ENCODE results near the gene IL1R2.
"Not testable (repeated sequence)": the region's sequence is repeated elsewhere in the genome, so short reads cannot be mapped to it uniquely, and the experiment has no call there.

The IL1R2 gene

DNA sequence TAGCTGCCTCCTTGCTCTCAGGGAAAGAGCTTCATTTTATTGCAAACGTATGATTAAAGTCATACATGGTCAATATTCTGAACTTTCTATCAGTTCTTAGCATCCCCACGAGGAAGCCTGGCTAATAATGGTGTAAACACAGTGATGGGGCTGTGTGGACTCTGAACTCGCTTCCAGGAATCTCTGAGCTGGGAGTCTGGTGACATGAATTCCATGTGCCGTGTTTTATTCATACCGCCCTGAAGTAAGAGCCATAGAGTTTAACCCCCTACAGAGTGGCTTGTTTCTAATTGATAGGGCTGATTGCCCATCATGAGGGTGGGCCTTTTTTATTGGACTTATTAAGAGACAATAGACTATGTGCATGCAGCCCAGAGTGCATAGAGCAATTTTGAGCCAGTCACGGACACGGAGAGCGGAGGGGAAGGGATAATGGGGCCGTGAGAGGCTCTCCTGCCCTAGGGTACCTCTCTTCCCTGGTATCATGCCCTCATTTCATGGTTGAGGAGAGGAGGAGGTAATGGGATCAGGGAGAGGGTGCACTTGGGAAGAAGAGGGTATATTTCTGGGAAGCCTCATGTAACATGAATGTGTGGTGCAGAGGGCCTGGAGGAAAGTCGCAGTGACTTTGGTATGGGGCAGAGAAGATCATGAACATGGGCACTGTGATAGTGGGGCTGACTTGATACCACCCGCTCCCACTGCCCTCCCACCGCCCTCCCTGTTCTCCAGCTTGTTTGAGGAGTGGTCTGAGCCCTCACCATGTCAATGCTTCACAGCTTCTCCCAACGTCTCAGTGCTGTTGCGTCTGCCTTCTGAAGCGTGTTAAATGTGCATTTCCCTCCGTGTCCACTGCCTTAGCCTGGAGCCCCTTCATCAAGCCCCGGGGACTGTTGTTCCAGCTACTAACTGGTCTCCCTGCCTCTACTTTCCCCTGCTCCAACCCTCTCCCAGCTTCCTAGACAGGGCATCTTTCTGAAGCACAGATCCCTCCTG, 73.2 kb downstream of the IL1R2 start:
- TF ChIP-seq POLR2A (IDR thresholded peaks at IDR 0.05; ENCODE audit: low read depth, low read length), result no peak
- FAIRE-seq (no peak), DNase-seq (ENCODE audit: insufficient read length, low spot score) (no peak)

DNA sequence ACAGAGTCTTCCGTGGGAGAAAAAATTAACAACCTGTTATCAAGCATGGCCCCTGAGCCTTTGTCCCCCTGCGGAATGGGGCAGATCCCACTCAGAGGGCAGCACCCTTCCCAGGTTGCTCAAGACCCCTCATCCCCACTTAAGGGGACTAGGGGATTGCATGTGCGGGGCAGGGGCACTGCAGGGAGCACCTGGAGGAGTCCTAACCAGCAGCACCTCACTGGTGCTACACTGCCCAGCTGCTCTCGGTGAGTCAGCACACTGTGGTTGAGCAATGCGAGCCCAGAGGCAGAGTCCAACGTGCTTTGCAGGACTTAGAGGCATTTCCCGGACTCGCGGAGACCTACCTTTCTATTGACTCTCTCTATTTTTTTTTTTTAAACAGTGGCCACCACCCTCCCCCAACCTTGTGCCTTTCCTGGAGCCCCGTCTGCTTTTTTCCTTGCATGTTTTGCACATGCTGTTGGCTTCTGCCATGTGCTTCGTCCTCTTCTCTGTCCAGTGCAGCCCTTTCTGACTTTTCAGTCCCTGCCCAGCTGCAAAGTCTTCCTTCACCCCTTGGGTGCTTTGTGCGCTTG, 74.0 kb downstream of the IL1R2 start:
- DNase-seq (ENCODE audit: insufficient read length, low spot score) (no peak), FAIRE-seq (no peak)
- TF ChIP-seq POLR2A (IDR thresholded peaks at IDR 0.05; ENCODE audit: low read depth, low read length), result no peak

DNA sequence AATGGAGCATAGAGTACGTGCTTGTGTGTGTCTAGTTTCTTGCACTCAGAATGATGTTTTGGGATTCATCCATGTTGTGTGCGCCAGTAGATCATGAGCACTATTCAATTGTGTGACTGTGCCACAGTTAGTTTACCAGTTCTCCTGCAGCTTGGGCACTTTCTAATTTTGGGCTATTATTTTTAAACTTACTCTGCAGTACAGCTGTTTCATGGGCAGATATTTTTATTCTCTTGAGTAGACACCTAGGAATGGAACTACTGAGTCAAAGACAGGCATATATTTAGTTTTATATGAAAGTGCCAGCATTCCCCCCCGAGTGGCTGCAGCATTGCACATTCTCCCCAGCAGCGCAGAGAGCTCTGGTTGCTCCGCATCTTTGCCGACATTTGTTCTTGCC, 74.8 kb downstream of the IL1R2 start:
- no peak for TF ChIP-seq POLR2A (IDR thresholded peaks at IDR 0.05; ENCODE audit: low read depth, low read length)
- FAIRE-seq, result no peak
- no peak for DNase-seq (ENCODE audit: insufficient read length, low spot score)

DNA sequence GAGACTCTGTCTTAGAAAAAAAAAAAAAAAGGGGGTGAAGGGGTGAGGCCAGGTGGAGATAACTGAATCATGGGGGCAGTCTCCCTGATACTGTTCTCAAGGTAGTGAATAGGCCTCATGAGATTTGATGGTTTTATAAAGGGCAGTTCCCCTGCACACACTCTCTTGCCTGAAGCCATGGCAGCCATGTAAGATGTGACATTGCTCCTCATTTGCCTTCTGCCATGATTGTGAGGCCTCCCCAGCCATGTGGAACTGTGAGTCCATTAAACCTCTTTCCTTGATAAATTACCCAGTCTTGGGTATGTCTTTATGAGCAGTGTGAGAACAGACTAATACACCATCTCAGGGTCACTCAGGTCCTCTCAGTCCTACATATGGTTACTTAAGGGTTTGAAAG, 76.4 kb downstream of the IL1R2 start:
- FAIRE-seq; DNase-seq (ENCODE audit: insufficient read length, low spot score): not testable (repeated sequence)

DNA sequence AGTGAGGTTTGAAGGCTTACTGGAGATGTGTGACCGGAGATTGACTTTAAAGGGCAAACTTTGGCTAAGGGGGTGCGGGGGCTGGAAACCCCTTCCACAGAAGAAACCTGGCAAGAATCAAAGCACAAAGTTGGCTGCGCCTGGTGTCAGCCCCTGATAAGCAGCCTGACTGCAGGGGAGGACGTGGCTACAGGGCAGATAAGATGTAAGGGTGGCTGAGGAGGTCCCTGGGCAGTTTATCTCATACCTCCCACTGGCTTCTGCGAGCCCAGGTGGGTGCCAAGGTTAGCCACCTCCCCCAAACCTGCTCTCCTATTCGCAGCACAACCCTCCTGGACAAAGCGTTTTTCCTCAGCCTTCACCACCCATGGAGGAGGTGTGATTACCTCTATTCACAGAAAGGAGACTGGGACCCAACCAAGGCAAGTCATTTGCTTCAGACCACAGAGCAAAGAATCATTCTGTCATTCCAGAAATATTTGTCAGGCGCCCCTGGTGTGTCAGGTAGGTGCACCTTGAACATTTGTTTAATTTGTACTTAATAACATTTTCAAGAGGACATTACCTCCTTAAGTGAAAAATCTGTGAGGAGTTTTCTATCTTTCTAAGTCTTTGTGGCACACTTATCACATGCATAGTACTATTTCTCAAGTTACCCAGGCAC, 77.7 kb downstream of the IL1R2 start:
- no peak for FAIRE-seq
- TF ChIP-seq POLR2A (IDR thresholded peaks at IDR 0.05; ENCODE audit: low read depth, low read length), result no peak
- DNase-seq (ENCODE audit: insufficient read length, low spot score), result no peak

DNA sequence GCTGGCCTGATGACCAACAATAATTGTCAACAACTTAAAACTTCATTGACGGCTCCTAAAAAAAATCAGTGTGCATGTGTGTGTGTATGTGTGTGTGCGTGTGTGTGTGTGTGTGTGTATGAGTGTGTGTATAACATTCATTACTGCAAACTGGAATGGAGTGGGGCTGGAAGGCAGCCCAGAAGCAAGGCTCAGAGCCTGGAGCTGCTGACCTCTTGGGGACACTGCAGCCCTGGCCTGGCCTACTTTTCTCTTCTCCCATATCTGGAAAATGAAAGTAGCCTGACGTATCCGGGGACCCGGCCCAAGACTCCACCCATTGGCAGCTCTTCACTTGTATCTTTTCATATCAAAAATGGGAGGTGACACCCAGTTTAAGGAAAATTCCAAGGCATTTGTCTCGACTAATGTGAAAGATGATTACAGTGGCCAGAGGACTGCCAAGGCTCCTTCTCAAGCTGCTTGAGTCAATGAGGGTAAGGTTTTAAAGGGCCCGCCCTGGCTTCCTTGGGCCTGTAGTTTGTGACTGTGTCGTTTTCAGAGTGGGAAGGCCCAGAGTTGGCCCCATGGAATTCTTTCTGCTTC, 78.4 kb downstream of the IL1R2 start:
- DNase-seq (ENCODE audit: insufficient read length, low spot score), result peak; percentile 70
- FAIRE-seq, result peak; percentile 36
- TF ChIP-seq POLR2A (IDR thresholded peaks at IDR 0.05; ENCODE audit: low read depth, low read length), result no peak

DNA sequence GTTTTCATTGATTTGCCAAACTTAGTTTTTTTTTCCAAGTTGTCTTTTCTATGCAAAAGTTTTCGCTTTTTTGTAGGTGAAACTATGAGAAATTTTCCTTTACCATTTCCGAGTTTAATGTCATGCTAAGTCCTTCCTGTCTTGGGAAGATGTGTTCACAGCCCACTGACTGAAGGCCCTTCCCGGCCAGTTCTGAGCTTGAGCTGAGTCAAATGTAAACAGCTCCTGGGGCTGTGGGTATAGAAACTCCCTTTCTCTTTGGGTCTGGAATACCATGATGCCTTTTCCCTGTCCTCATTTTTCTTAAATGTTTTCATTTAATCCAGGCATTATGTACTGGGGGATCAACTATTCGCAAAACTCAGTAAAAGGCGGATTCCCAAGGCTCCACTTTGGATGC, 81.0 kb downstream of the IL1R2 start:
- no peak for DNase-seq (ENCODE audit: insufficient read length, low spot score)
- no peak for FAIRE-seq
- TF ChIP-seq POLR2A (IDR thresholded peaks at IDR 0.05; ENCODE audit: low read depth, low read length), result no peak

DNA sequence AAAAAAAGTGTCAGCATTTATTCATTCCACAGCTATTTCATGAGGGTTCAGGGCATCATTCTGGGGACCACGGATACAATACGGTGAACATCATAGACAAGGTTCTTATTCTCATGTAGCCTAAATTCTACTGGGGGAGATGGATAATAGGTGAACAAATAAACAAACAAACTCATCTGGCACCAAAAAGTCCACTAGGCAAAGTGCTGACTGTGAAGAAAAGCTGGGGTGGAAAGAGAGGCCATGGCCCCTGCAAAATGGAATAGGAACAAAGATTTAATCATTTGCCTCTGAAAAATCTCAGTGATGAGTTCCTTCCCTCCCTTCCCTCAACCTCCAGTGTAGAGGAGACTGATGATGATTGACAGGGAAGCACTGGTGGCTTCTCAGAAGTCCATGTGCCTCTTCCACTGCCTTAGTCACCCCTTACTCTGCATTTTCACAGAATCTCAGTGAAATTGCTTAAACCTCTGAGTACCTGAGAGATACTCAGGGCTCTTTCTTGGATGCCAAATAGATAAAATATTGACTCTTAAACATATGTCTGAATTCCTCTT, 81.5 kb downstream of the IL1R2 start:
- no peak for TF ChIP-seq POLR2A (IDR thresholded peaks at IDR 0.05; ENCODE audit: low read depth, low read length)
- FAIRE-seq (no peak), DNase-seq (ENCODE audit: insufficient read length, low spot score) (no peak)

DNA sequence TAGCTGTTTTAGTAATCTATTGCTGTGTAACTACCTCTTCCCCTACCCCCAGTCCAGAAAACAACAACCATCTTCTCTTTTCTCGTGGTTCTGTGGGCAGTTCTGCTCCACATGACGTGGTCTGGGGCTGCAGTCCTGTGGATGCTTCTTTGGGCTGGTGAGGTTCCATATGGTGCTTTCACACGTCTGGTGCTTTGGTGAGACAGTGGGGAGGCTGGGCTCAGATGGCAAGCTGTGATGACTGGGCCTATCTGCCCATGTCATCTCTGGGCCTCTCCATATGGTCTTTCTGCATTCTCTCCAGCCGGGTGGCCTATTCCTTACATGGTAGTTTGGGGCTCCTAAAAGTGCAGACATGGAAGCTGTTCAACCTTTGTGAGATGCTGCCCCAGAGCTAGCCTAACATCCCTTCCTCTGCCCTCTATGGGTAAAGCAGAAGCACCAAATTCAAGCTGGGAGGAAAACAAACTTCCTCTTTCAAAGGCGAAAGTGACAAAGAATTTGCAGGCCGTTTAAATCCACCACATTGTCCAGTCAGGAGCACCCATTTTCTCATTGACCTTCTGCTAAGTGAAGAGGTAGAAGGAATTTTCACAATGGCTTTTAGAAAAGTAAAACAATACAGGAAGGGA, 82.5 kb downstream of the IL1R2 start:
- no peak for FAIRE-seq
- no peak for TF ChIP-seq POLR2A (IDR thresholded peaks at IDR 0.05; ENCODE audit: low read depth, low read length)
- DNase-seq (ENCODE audit: insufficient read length, low spot score), result no peak

DNA sequence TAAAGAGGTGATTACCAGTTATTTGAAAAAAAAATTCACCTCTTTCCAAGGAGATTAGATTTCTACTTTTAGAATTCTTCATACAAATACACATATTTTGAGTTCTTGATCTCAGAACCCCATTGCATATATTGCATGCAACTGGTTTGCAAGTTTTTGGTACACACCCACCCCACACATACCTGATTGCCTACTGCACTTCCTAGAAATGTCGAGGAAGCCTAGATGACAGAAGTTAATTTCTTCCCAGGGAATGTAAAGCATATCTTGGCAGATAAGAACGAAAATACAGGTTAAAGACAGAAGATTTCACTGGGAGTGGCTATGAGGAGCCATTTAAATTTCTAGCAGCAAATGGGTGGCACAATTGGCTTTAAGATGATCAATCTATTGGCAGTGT, 83.7 kb downstream of the IL1R2 start:
- no peak for FAIRE-seq
- TF ChIP-seq POLR2A (IDR thresholded peaks at IDR 0.05; ENCODE audit: low read depth, low read length), result no peak

DNA sequence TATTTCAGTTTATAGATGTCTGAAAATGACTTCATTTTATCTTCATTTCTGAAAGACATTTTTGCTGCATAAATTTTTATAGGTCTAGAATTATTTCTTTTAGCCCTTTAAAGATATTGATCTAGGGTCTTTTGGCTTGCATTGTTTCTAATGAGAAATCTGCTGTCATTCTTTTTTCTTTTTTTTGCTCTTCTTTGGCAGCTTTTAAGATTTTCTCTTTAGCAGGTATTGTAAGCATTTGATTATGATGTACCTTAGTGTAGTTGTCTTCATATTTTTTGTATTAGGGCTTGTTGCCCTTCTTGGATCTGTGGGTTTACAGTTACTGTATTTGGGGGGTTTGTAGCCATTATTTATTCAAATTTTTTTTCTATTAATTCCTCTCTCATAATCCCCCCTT, 84.8 kb downstream of the IL1R2 start:
- TF ChIP-seq POLR2A (IDR thresholded peaks at IDR 0.05; ENCODE audit: low read depth, low read length), result no peak
- no peak for FAIRE-seq
- DNase-seq (ENCODE audit: insufficient read length, low spot score), result no peak

More for the DNA sequence above, 83.7 kb downstream of the IL1R2 start:
- no peak for DNase-seq (ENCODE audit: insufficient read length, low spot score)
